HG03558 (cell line): ENCODE data around the gene SORBS2.
"Not testable (repeated sequence)": the region's sequence is repeated elsewhere in the genome, so short reads cannot be mapped to it uniquely, and the experiment has no call there.

ENCODE experiments used
- ATAC-seq: cut with Tn5 transposase; IDR thresholded peaks from one replicate; pipeline ENCODE4 v1.9.1; 2021; ENCODE audit warnings: moderate number of reproducible peaks; ENCODE audit not compliant: unreplicated experiment; ENCODE audit errors: extremely low read depth

The SORBS2 gene

DNA sequence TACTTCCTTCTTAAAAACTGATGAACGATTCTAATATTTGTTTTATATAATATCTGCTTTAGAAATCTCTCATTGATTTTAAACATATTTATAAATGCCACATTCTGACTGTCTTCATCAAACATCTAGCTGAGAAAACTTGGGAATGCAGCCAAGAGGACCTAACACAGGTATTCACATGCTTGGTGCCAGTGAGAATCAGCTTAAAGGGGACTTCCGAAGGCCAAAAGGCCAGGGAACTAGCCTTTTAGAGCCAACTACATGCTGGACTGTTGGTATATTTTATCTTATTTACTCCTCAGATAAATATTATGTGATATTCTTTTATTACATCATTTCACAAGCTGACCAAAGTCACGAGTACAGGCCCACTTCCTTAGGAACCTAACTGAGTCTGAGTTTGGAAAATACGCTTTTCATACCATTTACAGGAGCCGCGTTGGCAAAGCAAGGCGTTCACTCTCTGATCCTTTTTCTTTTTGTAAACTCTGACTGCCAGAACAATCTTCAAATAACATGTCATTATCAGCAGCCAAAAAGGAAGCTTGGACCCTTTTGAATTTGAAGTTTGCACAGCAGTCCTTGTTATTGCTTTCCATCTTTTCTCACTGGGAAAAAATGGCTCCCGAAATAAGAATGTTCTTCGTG is 235.6 kb downstream of the SORBS2 start:
- no peak for ATAC-seq

DNA sequence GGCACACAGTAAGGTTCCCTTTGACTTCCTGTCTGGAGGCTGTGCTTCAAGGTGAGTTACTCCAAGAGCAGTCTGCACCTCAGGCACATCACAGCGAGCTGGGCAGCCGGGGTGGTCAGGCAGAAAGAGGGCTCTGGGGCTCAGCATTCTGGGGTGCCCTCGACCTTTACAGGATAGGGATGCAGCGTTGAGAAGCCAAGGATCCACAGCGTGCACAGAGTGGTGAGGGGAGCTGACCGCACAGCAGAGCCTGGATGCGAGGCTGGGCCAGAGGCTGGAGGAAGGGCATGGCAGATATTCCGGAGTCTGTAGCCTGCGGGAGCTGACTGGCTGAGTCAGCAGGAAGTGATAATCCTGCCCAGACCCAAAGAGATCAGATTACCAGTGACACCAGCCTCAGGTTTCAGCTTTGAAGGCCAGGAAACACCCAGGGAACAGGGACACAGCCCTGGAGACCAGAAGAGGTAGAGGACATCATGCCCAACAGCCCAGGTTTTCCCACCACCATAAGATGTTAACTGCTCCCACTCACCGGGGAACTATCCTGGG is 238.3 kb downstream of the SORBS2 start:
- no peak for ATAC-seq

DNA sequence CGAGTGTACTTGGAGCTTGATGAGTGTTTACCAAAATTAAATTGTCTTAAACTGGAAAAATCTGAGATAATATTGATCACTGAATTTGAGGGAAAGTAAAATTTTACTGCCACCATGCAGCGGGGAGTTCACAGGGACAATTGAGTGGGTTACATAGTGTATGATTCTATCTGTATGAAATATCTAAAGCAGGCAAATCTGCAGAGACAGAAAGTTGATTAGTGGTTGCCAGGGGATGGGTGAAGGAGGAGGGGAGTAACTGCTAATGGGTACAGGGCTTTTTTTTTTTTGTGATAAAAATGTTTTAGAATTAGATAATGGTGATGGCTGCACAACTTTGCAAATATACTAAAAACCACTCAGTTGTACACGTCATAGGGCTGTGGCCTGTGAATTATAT is 241.3 kb downstream of the SORBS2 start:
- ATAC-seq: no peak

DNA sequence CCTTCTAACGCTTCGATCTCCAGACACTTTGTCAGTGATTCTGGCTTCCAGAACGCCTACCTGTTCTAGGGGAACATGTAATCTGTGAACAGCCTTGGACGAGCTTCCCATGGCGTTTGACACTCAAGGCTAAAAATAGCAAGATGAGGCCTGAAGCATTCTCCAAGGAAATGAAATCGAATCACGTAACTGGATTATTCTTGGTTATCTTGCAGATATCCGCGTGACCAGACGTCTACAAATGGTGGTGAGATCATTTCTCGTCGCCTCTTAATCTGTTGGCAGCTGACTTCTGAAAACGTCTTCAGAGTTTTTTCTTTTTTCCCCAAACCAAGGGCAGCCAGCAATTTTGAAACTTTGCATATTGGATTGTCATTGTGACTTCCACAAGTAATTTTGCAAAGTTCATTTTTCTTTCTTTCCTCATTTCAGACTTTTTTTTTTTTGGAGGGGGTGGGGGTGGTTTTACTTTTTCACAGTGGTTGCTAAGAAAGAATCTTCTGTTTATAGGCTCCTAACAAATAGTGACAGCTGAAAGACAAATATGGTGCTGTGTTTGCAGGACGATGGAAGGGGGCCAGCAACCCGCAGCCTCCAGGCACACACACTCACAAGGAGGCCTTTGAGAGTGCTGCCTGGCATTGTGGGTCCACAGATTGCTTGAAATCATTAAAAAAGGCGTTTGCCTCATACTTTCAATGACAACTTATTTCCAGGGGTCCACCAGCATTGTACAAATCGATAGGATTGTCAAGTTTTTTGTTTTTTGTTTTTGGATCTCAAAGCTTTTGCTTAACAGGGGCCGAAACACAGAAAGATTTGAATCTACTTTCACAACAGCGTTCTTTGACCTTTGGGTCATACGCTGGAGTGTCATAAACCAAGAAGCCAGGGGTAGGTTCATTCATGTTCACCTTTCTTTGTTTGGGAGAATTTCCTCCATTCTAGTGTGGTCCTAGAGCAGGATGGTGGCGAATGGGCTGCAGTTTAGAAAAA is 244.3 kb downstream of the SORBS2 start:
- ATAC-seq: no peak

DNA sequence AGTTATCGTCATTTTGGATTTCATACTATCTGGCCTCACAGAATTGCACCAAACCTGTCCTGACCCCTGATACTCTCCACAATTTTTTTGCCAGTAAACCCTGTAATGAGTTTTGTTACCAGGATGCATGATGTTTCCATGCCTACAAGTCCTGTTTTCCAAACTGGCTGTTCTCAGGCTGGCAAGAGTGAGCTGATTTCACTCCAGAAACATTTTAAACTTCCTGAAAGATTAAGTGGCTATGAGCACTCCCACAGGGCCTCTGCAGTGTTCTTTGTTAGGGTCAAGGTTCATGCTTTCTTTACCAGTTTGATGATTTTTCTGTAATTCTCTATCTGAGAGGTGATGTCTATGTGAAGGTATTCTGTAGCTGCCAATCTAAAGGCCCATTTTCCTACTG is 245.0 kb downstream of the SORBS2 start:
- ATAC-seq: no peak

DNA sequence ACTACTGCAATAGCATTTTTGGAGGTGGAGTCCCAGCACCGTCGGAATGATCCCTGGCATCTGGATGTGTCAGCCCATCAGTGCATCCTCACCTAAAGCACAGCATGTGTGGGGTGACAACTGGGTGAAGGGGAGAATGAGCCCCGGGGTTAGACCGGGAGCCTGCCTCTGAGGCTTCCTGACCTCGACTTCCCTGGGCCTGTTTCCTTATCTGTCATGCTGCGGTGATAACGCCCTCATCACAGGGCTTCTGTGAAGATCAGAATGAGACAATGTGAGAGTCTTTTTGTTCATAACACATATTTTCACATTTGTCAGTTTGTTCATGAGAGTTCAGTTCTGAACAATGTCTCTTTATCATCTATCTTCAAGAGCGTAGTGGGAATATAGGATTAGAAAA is 245.6 kb downstream of the SORBS2 start:
- no peak for ATAC-seq

DNA sequence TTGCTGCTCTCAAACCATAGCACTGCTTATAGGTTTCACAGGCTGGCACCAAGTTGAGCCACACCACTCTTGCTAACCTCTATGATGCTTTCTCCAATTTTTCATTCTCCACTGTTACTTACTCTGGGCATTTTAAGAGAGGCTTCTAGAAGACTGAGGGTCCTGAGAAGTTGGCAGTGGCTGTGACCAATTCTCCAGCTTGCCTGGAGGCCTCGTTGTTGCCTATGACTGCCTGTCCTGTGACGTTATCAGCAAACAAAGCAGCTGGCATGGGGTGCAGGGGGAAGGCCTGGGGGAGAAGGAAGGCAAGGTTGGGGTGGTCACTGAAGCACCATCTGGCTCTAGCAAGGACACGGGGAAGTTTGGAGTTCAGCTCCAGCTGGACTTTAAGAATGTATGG is 246.3 kb downstream of the SORBS2 start:
- no peak for ATAC-seq

DNA sequence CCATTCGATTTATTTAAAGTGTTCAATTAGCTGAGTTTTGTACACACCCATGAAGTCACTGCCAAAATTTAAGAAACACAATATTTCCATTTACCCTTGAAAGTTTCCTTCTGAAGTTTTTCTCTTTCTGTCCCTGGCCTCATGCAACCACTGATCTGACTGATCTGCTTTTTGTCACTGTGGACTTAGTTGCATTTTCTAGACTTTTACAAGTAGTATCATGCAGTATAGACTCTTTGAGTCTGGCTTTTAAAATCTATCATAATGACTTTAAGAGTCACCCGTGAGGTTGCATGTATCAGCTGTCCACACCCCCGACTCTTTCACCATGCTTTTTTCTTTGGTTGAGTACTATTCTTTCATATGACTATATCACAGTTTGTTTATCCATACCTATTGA is 247.6 kb downstream of the SORBS2 start:
- ATAC-seq: no peak

DNA sequence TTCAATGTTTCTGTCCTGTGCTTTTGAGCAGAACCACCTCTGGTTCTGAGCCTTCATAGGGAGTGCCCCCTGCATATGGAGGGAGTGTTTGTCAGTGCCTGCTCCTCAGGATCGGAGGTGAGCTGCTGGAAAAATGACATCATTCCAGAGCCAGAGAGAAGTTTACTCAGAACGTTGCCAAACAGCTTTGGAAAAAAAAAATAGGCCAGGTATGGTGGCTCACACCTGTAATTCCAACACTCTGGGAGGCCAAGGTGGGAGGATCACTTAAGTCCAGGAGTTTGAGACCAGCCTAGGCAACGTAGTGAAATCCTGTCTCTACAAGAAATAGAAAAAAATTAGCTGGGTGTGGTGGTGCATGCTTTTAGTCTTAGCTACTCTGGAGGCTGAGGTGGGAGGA is 249.5 kb downstream of the SORBS2 start:
- no peak for ATAC-seq

DNA sequence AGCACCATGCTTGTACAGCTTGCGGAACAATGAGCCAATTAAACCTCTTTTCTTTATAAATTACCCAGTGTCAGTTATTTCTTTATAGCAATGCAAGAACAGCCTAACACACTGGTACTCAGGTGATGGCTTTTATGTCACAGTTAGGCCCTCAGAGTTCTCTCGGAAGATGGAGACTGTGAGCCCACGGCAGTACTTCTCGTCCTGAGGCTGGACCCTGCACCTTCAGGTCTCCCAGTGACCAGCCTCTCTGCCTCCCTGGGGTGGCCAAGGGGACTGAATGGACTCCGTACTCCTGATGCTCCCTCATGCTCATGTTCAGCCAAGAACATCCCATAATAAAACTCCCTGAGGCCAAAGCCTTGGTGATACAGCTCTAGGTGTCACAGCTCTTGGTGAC is 251.7 kb downstream of the SORBS2 start:
- no peak for ATAC-seq

DNA sequence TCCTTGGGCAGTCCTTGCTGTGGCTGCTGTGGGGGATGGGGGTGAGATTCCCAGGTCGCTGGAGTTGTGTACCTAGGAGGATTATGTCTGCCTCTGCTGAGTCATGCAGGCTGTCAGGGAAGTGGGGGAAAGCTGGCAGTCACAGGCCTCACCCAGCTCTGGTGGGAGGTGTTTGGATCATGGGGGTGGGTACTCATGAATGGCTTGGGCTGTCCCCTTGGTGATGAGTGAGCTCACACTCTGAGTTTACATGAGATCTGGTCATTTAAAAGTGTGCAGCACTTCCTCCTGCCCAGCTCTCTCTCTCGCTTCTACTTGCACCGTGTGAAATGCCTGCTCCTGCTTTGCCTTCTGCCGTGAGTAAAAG is 252.1 kb downstream of the SORBS2 start:
- ATAC-seq: no peak

DNA sequence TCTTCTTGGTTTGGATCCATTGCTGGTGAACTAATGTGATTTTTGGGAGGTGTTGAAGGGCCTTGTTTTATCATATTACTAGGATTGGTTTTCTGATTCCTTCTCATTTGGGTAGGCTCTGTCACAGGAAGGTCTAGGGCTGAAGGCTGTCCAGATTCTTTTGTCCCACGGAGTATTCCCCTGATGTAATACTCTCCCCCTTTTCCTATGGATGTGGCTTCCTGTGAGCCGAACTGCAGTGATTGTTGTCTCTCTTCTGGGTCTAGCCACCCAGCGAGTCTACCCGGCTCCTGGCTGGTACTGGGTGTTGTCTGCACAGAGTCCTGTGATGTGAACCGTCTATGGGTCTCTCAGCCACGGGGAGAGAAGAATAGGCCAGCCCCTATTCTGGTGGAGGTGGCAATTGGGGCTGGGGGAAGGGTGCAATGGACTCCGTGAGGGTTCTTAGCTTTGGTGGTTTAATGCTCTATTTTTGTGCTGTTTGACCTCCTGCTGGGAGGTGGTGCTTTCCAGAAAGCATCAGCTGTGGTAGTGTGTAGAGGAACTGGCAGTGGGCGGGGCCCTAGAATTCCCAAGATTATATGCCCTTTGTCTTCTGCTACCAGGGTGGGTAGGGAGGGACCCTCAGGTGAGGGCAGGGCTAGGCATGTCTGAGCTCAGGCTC is 252.6 kb downstream of the SORBS2 start:
- ATAC-seq: not testable (repeated sequence)

DNA sequence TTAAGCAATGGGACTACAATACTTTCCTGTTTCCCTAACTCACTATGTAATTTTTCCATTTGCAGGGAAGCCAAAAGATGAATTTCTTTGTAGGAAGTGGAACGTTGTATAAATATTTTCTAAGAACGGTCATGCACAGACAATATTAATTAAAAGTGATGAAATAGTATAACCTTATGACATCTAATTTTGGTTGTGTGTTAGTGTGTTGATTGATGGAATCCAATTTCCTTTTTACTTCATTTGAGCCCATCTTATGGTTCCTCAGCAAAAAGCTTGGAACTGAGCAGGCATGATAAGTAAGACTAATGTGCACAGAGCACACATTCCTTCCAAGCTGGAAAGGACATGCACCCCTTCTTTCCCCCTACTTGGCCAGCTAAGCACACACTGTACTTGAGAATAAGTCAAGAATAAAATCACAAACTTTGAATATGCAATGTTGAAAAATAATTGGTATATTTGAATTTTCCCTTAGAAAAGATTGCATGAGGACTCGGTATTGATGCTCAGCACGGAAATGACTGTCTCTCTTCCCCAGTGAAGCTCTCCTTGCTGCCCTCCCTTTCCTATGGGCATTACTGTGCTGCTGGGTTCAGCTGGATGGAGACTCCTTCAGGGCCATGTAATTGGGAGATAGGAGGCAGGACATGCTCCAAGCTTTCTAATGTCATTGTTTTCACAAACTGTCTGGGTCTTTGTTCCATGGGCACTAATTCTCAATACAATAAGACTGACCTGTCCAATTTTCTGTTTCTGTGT is 257.4 kb downstream of the SORBS2 start:
- no peak for ATAC-seq

DNA sequence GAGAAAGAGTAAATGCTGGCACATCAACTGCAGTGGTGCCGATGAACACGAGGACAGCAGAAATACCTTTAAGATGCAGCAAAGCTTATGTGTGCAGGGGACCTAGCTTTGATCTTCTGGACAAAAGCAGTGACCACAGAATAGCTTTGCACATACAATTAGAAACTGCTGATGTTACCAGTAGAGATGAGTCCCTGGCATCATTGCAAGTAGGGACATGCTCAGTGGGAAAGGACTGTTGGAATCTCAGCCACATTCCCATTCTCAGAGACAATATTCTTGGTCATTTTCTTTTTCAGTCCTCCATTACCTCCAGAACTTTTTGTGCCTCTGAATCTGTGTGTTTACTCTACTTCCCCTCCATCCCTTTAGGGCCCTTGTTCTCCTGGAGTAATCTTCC is 259.7 kb downstream of the SORBS2 start:
- ATAC-seq: no peak

DNA sequence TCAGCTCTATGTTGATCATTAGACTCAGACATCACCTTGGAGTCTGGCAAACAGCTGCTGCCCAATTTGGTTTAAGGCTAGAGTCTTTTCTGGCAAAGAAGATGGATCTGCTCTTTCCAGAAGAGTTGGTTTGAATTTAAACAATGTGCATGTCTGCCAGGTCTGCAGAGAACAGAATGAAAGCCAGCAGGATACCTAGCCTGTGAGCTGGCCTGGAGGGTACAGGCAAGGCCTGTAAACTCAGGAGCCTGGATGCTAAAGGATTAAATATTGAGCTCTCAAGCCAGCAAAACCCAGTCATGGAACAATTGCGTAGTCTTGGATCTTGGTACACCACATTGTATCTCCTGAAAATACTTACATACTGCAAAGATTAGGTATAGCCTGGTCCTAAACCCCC is 261.1 kb downstream of the SORBS2 start:
- ATAC-seq: no peak

DNA sequence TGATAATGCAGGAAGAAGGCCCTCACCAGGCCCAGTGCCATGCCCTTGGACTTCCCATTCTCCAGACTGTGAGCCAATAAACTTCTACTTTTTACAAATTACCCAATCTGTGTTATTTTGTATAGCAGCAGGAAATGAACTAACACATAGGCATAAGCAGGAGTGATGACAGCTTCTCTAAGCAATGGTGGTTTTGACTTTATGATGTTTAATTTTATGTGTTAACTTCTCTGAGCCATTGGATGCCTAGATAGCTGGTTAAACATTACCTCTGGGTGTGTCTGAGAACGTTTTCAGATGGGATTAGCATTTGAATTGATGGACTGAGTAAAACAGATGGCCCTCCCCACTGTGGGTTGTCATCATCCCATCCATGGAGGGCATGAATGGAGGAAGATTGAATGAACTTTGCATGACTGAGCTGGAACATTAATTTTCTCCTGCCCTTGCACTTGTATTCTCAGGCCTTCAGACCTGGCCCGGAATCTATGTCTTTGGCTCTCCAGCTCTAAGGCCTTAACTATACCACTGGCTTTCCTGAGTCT is 262.8 kb downstream of the SORBS2 start:
- no peak for ATAC-seq

DNA sequence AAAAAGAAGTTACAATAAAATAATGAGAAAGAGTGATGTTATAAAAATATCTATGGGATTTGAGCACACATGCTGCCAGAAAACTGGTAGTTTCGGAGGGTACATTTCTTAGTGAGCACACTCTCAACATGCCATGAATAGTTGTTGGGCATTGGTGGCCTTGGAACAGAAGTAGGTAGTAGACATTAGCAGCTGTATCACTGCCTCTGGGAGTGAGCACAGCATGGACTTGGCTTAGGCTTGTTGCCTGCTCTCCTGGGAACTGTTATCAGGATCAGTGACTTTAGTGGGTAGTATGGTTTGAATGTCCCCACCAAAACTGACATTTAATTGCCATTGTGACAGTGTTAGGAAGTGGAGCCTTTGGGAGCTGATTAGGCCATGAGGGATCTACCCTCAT is 263.4 kb downstream of the SORBS2 start:
- ATAC-seq: no peak

DNA sequence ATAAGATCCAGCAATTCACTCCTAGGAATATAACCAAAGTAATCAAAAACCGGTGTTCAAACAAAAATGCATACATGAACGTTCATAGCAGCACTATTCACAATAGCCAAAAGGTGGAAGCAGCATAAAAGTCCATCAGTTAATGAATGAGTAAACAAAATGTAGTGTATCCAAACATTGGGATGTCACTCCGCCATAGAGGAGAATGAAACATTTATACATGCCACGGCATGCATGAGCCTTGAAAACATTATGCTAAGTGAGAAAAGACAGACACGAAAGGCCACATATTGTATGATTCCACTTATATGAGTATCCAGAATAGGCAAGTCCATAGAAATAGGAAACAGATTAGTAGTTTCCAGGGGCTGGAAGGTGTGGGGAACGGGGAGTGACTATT is 265.7 kb downstream of the SORBS2 start:
- ATAC-seq: no peak

DNA sequence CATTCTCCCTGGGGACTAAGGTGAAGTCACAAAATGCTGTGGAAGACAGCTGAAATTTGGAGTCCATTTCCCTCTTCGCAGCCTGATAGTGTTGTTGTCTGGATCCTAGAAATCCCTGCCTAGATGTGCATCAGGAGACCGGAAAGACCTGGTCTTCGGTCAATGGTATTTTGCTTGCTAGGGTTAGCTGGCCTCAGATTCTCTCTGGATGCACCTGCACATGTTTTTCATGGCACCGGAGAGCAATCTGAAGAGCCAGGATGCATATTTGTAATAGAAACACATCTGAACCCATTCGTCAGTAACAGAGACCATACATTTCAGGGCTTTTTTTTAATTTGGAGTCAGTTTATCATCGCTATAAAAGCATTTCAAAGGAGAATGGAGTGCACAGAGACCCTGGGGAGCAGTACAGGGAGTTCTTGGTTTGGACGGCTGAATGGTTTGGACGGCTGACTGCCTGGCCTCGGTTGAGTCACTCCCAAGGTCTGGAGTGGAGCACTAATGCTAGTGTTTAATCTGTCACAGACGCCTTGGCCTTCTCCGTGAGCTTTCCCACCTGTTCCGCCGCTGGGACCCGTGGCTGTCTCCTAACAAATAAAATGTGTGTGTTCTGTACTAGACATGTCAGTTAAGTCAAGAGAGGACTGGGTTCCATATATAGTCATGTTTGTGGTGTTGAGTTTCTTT is 269.2 kb downstream of the SORBS2 start:
- no peak for ATAC-seq
